Breast epithelium (tissue), 4 donors: ENCODE data around the gene TAF11. TPM values are rescaled to one million over a fixed set of nuclear protein-coding genes. Genes with fewer than 3 reads are reported as not detected.

Source experiments
- DNase-seq, 2 donors: peaks; one replicate each; pipeline ENCODE4 v3.0.0-alpha.2; 2019; ENCODE audit warnings: low spot score in 2 of 2
- H3K27ac ChIP-seq, 2 donors: fragments of 200-600 bp; sonication (generic) in 1 of 2; one replicate each; pipeline ENCODE4 v1.5.1; 2016 to 2019; ENCODE audit warnings: mild to moderate bottlenecking in 1 of 2
- H3K27me3 ChIP-seq, 2 donors: fragments of 200-600 bp; sonication (generic) in 1 of 2; one replicate each; pipeline versions ENCODE4 v1.5.1 to v1.6.0; 2017 to 2019; ENCODE audit warnings: control low read depth in 1 of 2, mild to moderate bottlenecking in 1 of 2
- H3K36me3 ChIP-seq: fragments of 200-600 bp; one replicate; pipeline ENCODE4 v1.5.1; 2019
- H3K4me1 ChIP-seq, 2 donors: fragments of 200-600 bp; sonication (generic); one replicate each; pipeline ENCODE4 v1.5.1; 2016 to 2019; ENCODE audit warnings: control low read depth in 1 of 2
- H3K4me3 ChIP-seq, 3 donors: fragments of 200-600 bp; sonication (generic); 1 replicate in 2 of 3; 2 replicates in 1 of 3; pipeline ENCODE4 v1.5.1; 2016 to 2019; ENCODE audit warnings: mild to moderate bottlenecking in 3 of 3, moderate library complexity in 2 of 3
- H3K9me3 ChIP-seq, 2 donors: fragments of 200-600 bp; sonication (generic) in 1 of 2; one replicate each; pipeline ENCODE4 v1.5.1; 2016 to 2019; ENCODE audit warnings: control low read depth in 1 of 2
- CTCF ChIP-seq, 3 donors: fragments of 450-650 bp; IDR thresholded peaks; one replicate each; pipeline ENCODE4 v1.5.1; 2016 to 2017; ENCODE audit warnings: antibody characterized with exemption in 3 of 3, mild to moderate bottlenecking in 3 of 3, moderate library complexity in 3 of 3
- POLR2A ChIP-seq: fragments of 450-650 bp; IDR thresholded peaks from one replicate; pipeline ENCODE4 v1.6.1; 2016; ENCODE audit warnings: antibody characterized with exemption, mild to moderate bottlenecking, moderate library complexity
- POLR2AphosphoS5 ChIP-seq, 3 donors: sonication (generic); formaldehyde crosslinking; IDR thresholded peaks; one replicate each; pipeline ENCODE4 v1.6.1; 2017; ENCODE audit warnings: antibody characterized with exemption in 3 of 3
- intact Hi-C: fragments of 100-400 bp; cut with DNase I; formaldehyde crosslinking; loops from one replicate; pipeline ENCODE4 v1.15.1; 2023; ENCODE audit warnings: low total_unique reads
- total RNA-seq, 3 donors: library from RNA; depleted of rRNA; stranded (reverse); fragments of >200 nt; gene quantifications; one replicate each; pipeline ENCODE4 v1.1.0, GENCODE V29; 2016

The TAF11 gene
- total RNA-seq, 3 donors from 2014 or later: 17.4 to 24.2 (median 19.3) TPM

DNA sequence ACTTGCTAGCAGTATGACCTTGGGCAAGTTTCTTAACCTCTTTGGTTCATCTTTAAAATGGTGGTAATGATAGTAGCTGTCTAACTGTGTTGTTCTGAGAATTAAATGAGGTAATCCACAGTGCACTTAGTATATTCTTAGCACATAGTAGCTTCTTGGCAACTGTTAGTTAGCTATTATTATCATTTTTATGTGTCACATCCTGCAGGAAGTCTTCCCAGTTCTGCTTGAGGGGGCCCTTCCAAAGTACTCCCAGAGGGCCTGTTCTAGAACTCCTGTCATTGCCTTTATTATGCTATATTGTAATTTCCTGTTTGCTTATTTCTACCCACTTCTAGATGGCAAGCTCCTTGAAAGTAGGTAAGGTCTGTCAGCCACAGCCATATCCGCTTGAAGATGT, 31.8 kb upstream of the TAF11 start:
- no peak for TF ChIP-seq POLR2A
- no peak for TF ChIP-seq POLR2AphosphoS5 (IDR thresholded peaks at IDR 0.05)
- TF ChIP-seq CTCF (IDR thresholded peaks at IDR 0.05): no peak
- DNase-seq: no peak
- no peaks in the 10 kb centered on the region for H3K9me3 ChIP-seq
- intact Hi-C loops: no loop called here
- H3K36me3 ChIP-seq: no peaks in the 10 kb centered on the region
- no peaks in the 10 kb centered on the region for H3K27me3 ChIP-seq
- H3K27ac ChIP-seq: no peak overlapping the region
- no peak overlapping the region for H3K4me3 ChIP-seq
- H3K4me1 ChIP-seq: no peaks in the 10 kb centered on the region

- intact Hi-C loops: no loop called here
- Histone ChIP-seq H3K27ac (no peak overlapping the region), H3K9me3 (no peaks in the 10 kb centered on the region), H3K4me3 (no peak overlapping the region), H3K36me3 (no peaks in the 10 kb centered on the region), H3K27me3 (no peaks in the 10 kb centered on the region), H3K4me1 (no peaks in the 10 kb centered on the region)
- TF ChIP-seq POLR2AphosphoS5 (IDR thresholded peaks at IDR 0.05) (no peak), POLR2A (no peak), CTCF (IDR thresholded peaks at IDR 0.05) (no peak)
- no peak for DNase-seq
Observed at GRCh38 chr6:34917626-34918285, 29.9 kb upstream of the TAF11 start.

GRCh38 chr6:34916348-34916967, 28.6 kb upstream of the TAF11 start:
- TF ChIP-seq POLR2A (no peak), CTCF (IDR thresholded peaks at IDR 0.05) (no peak), POLR2AphosphoS5 (IDR thresholded peaks at IDR 0.05) (no peak)
- no peaks in the 10 kb centered on the region for H3K4me1 ChIP-seq
- no peaks in the 10 kb centered on the region for H3K27me3 ChIP-seq
- no peaks in the 10 kb centered on the region for H3K36me3 ChIP-seq
- no peaks in the 10 kb centered on the region for H3K9me3 ChIP-seq
- peak overlapping the region in 1 of 2 donors; percentile 53 for H3K27ac ChIP-seq
- no peak overlapping the region for H3K4me3 ChIP-seq
- no peak for DNase-seq
- intact Hi-C loops: no loop called here

DNA sequence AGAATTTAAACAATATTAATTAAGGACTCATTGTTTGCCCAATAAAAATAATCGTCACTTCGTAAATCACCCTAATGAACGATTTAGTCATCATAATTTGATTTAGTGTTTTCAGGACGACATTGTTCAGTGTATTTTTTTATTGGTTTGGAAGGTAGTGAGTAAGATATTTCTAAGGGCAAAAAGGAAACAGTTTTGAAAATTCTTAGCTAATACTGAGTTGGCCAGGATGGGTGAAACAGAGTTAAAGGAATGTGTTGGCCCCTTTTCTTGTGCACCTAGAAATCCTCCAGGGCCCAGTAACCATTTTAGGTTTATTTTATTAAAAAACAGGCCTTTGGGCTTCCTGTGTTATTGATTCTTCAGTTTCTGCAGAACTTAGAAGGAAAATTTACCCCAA, 26.5 kb upstream of the TAF11 start:
- no peaks in the 10 kb centered on the region for H3K9me3 ChIP-seq
- H3K27ac ChIP-seq: no peak overlapping the region
- intact Hi-C loops: no loop called here
- no peak for DNase-seq
- no peaks in the 10 kb centered on the region for H3K4me1 ChIP-seq
- no peaks in the 10 kb centered on the region for H3K27me3 ChIP-seq
- no peaks in the 10 kb centered on the region for H3K36me3 ChIP-seq
- H3K4me3 ChIP-seq: no peak overlapping the region
- TF ChIP-seq POLR2A: no peak
- no peak for TF ChIP-seq POLR2AphosphoS5 (IDR thresholded peaks at IDR 0.05)
- TF ChIP-seq CTCF (IDR thresholded peaks at IDR 0.05): no peak

- H3K9me3 ChIP-seq: no peaks in the 10 kb centered on the region
- no peak overlapping the region for H3K4me3 ChIP-seq
- TF ChIP-seq CTCF (IDR thresholded peaks at IDR 0.05) (no peak), POLR2A (no peak), POLR2AphosphoS5 (IDR thresholded peaks at IDR 0.05) (no peak)
- no peak for DNase-seq
- intact Hi-C loops: no loop called here
- peak overlapping the region in 1 of 2 donors; percentile 29 for H3K27ac ChIP-seq
- no peaks in the 10 kb centered on the region for H3K36me3 ChIP-seq
- H3K27me3 ChIP-seq: no peaks in the 10 kb centered on the region
- no peaks in the 10 kb centered on the region for H3K4me1 ChIP-seq
Observed at GRCh38 chr6:34912715-34913464, 25.0 kb upstream of the TAF11 start.
